ENCODE results near the gene NEDD8. TPM values are rescaled to one million over a fixed set of nuclear protein-coding genes. Genes with fewer than 3 reads are reported as not detected.

The NEDD8 gene
- total and polyA plus RNA-seq, 4 donors = 32.3 to 136 (median 78.1) TPM

- TF ChIP-seq REST (IDR thresholded peaks at IDR 0.05) (no peak), HNF4A (conservative IDR thresholded peaks at IDR 0.05) (no peak)
Measured at GRCh38 chr14:24183014-24183481, 49.1 kb downstream of the NEDD8 start (continued).

- Histone ChIP-seq H3K9me3 (ENCODE audit: control insufficient read depth in 4 of 4, low read length in 3 of 4) (no peaks in the 10 kb centered on the region), H3K9ac (ENCODE audit: low read depth in 1 of 2, low read length in 2 of 2) (no peak overlapping the region), H3K27ac (ENCODE audit: low read depth in 1 of 2, low read length in 2 of 2) (no peak overlapping the region), H3K4me3 (ENCODE audit: low read depth in 1 of 3, low read length in 3 of 3) (no peak overlapping the region), H3K4me1 (ENCODE audit: control insufficient read depth in 4 of 4, insufficient read depth in 4 of 4, low read length in 3 of 4) (peaks cover 0 to 23% (median 14%) of the 10 kb centered on the region in 4 donors), H3K27me3 (ENCODE audit: control insufficient read depth in 4 of 4, insufficient read depth in 4 of 4, low read length in 3 of 4) (no peaks in the 10 kb centered on the region), H3K36me3 (ENCODE audit: control insufficient read depth in 4 of 4, insufficient read depth in 3 of 4, low read depth in 1 of 4, low read length in 3 of 4) (peaks cover 17 to 81% (median 26%) of the 10 kb centered on the region in 4 donors)
- TF ChIP-seq RAD21 (IDR thresholded peaks at IDR 0.05) (no peak), FOXA2 (IDR thresholded peaks at IDR 0.05) (no peak), GABPA (IDR thresholded peaks at IDR 0.05 in 1 of 2, conservative IDR thresholded peaks at IDR 0.05 in 1 of 2) (no peak), ZBTB33 (IDR thresholded peaks at IDR 0.05) (no peak), HNF4G (IDR thresholded peaks at IDR 0.05) (no peak), NR2F2 (IDR thresholded peaks at IDR 0.05) (no peak), RXRA (IDR thresholded peaks at IDR 0.05) (no peak), TAF1 (conservative IDR thresholded peaks at IDR 0.05) (no peak), SP1 (IDR thresholded peaks at IDR 0.05) (no peak), EGR1 (IDR thresholded peaks at IDR 0.05; ENCODE audit: low read depth in 2 of 2) (no peak)
- 93% methylated on average over 14 of the region's 14 CpGs for WGBS
- DNase-seq (ENCODE audit: low spot score) = no peak
Measured at GRCh38 chr14:24182110-24182882, 49.9 kb downstream of the NEDD8 start.

- Histone ChIP-seq H3K4me3 (ENCODE audit: low read depth in 1 of 3, low read length in 3 of 3) (no peak overlapping the region), H3K9me3 (ENCODE audit: control insufficient read depth in 4 of 4, low read length in 3 of 4) (no peaks in the 10 kb centered on the region), H3K9ac (ENCODE audit: low read depth in 1 of 2, low read length in 2 of 2) (no peak overlapping the region), H3K27me3 (ENCODE audit: control insufficient read depth in 4 of 4, insufficient read depth in 4 of 4, low read length in 3 of 4) (no peaks in the 10 kb centered on the region), H3K36me3 (ENCODE audit: control insufficient read depth in 4 of 4, insufficient read depth in 3 of 4, low read depth in 1 of 4, low read length in 3 of 4) (peaks cover 18 to 85% (median 32%) of the 10 kb centered on the region in 4 donors), H3K27ac (ENCODE audit: low read depth in 1 of 2, low read length in 2 of 2) (no peak overlapping the region), H3K4me1 (ENCODE audit: control insufficient read depth in 4 of 4, insufficient read depth in 4 of 4, low read length in 3 of 4) (peaks cover 0 to 22% (median 14%) of the 10 kb centered on the region in 4 donors)
- 94% methylated on average over 19 of the region's 19 CpGs for WGBS
- DNase-seq (ENCODE audit: low spot score) = no peak
- TF ChIP-seq EGR1 (IDR thresholded peaks at IDR 0.05; ENCODE audit: low read depth in 2 of 2) = no peak
- TF ChIP-seq, protein P1, sequence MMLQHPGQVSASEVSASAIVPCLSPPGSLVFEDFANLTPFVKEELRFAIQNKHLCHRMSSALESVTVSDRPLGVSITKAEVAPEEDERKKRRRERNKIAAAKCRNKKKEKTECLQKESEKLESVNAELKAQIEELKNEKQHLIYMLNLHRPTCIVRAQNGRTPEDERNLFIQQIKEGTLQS (IDR thresholded peaks at IDR 0.05) = no peak
- no peak for TF ChIP-seq FOXA2 (IDR thresholded peaks at IDR 0.05)
- no peak for TF ChIP-seq JUND (IDR thresholded peaks at IDR 0.05)
- no peak for TF ChIP-seq SP1 (IDR thresholded peaks at IDR 0.05)
- no peak for TF ChIP-seq HNF4A (conservative IDR thresholded peaks at IDR 0.05)
- no peak for TF ChIP-seq RAD21 (IDR thresholded peaks at IDR 0.05)
- TF ChIP-seq ZBTB33 (IDR thresholded peaks at IDR 0.05) = no peak
- no peak for TF ChIP-seq NR2F2 (IDR thresholded peaks at IDR 0.05)
- no peak for TF ChIP-seq RXRA (IDR thresholded peaks at IDR 0.05)
- no peak for TF ChIP-seq GABPA (IDR thresholded peaks at IDR 0.05 in 1 of 2, conservative IDR thresholded peaks at IDR 0.05 in 1 of 2)
- no peak for TF ChIP-seq REST (IDR thresholded peaks at IDR 0.05)
- TF ChIP-seq HNF4G (IDR thresholded peaks at IDR 0.05) = no peak
- TF ChIP-seq TAF1 (conservative IDR thresholded peaks at IDR 0.05) = no peak
- TF ChIP-seq FOXA1 (IDR thresholded peaks at IDR 0.05) = no peak
Measured at GRCh38 chr14:24181371-24182077, 50.6 kb downstream of the NEDD8 start.
